Measurements from ENCODE around the gene SPDL1.

DNA sequence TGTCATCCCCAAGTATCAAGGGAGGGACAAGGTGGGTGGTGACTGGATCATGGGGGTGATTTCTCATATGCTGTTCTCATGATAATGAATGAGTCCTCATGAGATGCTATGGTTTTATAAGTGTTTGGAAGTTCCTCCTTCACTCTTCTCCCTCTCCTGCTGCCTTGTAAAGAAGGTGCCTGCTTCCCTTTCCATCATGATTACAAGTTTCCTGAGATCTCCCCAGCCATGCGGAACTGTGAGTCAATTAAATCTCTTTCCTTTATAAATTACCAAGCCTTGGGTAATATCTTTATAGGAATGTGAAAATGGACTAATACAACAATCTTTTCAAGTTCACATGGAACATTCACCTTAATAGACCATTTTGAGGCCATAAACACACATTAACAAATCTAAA, 32.0 kb downstream of the SPDL1 start:
- TF ChIP-seq, protein P1, sequence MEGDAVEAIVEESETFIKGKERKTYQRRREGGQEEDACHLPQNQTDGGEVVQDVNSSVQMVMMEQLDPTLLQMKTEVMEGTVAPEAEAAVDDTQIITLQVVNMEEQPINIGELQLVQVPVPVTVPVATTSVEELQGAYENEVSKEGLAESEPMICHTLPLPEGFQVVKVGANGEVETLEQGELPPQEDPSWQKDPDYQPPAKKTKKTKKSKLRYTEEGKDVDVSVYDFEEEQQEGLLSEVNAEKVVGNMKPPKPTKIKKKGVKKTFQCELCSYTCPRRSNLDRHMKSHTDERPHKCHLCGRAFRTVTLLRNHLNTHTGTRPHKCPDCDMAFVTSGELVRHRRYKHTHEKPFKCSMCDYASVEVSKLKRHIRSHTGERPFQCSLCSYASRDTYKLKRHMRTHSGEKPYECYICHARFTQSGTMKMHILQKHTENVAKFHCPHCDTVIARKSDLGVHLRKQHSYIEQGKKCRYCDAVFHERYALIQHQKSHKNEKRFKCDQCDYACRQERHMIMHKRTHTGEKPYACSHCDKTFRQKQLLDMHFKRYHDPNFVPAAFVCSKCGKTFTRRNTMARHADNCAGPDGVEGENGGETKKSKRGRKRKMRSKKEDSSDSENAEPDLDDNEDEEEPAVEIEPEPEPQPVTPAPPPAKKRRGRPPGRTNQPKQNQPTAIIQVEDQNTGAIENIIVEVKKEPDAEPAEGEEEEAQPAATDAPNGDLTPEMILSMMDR (IDR thresholded peaks at IDR 0.05 in 4 of 5, conservative IDR thresholded peaks at IDR 0.05 in 1 of 5), result no peak
- no peak for TF ChIP-seq POLR2A (IDR thresholded peaks at IDR 0.05)
